NCI-H2227 (cell line): ENCODE data around the gene NTPCR.
A peak's percentile ranks its signal among the peaks of the same experiment; 100 is the strongest.
"Not testable (repeated sequence)": the region's sequence is repeated elsewhere in the genome, so short reads cannot be mapped to it uniquely, and the experiment has no call there.

Experiments used
- DNase-seq: peaks from one replicate; lab custom pipeline; 2025; ENCODE audit not compliant: unreplicated experiment; lab: John Stamatoyannopoulos, UW

The NTPCR gene

DNA sequence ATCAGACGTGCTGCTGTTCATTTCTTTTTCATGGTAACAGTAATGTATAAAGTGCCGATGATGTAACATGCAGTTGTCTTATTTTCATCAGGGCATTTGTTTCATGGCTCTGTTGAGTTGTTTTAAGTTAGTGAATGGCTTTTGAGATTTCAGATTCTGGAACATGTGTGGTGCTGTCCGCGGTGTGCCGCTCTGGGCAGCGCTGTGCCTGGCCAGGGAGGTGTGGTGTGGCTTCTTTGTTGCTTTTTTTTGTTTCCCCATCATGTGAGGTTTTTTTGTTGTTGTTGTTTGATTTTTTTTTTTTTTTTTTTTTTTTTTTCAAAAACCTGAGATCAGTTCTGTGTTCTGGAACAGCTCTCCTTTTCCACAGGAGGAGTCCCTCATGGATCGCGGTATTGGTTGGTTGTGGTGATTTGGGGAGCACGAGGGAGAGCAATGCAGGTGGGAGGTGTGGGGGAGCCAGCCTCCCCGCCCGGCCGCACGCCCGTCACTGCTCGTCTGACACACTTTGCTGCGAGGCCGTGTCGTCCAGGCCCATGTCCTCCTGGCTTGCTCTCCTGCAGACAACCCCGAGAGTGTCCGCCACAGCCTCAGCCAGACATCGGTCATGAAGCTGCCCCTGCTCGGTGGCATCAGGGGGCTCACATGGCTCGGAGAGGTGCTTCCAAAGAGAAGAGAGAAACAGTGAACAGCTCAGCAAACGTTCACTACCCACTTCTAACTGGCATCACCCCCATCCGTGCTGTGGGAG is 33.6 kb downstream of the NTPCR start:
- DNase-seq, result no peak

DNA sequence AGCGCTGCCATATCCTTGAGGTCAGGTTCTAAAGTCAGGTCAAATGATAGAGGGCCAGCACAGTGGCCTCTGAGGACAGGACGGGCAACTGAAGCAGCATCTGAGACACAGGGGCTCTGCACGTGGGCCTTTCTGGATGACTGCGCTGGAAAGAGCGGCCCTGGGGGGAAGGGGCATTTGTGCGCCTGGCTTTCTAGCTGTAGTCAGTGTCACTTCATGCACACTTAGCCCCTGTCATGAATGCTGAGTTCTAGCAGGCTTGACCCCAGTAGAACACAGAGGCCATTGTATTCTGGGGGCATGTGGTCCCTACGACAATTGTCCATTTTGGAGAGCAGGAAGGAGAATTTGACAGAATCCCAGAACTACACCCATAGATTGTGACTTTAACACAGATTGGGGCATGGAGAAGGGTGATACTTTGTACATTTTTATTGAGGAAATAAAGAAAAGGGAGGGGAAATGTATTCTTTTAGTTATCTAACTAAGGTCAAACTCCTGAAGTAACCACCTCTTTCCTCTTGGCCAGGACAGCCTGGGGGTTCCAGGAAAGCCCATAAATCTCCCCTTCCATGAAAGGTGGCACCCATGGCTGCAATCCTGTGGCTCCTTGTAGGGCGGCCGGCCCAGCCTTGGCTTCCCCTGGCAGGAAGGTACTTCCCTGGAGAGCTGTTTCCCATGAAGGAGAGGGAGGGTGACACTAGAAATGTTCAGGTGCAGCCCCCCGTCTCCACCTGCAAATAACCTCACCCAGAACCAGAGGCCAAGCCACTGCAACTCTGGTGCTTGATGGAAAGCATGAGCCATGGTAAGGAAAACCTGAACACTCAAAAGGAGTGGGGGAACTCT is 34.4 kb downstream of the NTPCR start:
- no peak for DNase-seq

DNA sequence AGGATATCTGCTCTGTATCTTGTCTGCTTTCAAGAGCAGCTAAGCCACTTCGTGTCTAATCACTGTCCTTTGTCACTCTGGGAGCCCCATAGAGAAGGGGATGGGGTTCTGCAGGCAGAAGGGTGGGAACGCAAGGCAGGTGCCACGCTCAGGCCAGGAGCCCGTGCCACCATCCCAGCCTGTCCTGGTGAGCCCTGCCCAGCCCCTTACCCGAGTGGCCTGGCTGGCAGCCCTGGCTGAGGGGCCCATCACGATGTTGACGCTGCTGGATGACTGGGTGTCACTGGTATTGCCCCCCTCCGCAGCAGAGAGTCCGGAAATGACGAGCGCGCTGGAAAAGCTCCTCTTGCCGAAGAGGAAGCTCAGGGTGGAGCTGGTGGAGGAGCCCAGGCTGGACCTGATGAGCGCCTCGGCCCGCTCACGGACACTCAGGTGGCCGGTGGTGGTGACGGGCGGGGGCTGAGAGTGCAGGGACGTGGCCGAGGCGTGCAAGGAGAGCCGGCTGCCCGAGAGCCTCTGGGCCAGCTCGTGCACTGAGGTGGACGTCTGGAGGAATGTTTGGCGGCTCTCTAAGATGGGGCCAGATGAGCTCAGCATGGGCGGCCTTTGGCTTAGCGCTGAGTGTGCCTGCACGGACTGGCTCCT is 35.6 kb downstream of the NTPCR start:
- no peak for DNase-seq

DNA sequence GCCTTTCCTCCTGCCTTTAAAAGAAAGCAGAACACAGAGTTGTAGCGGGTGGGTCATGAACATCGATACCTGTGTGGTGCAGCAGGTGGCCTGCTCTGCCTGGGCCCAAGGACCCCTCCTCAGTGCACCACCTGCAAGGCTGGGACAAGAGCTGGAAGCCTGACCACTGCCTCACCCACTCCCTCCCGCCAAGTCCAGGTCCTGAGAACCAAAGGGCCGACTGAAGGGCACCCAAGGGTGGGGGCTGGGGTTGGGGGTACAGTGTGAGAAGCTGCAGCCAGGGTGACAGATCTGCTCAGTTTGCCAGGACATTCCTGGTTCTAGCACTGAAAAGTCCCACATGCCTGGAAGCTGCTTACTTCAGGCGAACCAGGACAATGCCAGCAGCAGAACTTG is 36.1 kb downstream of the NTPCR start:
- no peak for DNase-seq

DNA sequence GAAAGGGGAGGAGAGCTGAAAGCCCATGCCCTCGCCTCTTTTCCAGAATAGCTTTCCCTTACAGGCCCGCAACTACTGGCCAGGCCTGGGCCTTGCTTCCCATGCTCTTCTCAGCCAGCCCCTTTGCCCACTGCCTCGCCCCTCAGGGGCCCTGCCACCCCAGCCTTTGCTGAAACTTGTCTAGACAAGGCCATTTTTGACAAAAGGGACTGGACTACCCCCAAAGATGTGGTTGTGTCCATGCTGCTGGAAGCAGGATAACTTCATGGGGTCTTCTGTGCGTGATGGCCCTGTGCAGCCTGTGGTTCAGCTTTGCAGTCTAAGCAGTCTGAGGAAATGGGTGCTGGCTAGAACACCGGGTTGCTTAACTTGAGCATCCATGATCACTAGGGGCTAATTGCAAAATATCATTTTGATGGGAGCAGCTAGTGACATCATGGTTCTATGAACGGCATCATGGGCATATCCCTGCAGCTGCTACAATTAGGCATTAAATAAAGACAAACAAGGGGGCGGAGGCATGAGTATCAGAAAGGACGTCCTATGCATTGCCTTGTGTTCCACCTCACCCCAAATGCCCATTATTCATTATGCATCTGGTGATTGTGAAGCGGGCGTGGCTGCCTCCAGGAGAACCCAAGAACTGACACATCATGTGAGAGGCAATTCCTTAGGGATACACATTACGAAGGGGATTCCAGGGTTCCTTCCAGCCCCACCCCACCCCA is 36.8 kb downstream of the NTPCR start:
- no peak for DNase-seq

DNA sequence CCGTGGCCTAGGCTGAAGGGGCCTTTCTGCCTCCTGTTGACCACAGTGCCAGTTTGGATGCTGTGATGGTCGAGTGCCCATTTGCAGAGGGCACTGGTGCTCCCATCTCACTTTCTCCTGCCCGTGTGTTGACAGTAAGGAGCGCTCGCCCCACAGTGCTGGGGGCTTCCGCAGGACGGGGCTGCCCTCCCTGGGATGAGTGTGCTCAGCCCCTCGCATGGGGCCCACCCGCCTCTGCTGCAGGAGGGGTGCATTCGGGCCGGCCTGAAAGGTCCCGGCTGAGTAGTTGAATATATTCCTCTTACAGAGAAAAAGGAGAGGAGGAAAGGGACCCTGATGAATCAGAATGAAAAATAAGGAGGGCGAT is 37.3 kb downstream of the NTPCR start:
- no peak for DNase-seq

DNA sequence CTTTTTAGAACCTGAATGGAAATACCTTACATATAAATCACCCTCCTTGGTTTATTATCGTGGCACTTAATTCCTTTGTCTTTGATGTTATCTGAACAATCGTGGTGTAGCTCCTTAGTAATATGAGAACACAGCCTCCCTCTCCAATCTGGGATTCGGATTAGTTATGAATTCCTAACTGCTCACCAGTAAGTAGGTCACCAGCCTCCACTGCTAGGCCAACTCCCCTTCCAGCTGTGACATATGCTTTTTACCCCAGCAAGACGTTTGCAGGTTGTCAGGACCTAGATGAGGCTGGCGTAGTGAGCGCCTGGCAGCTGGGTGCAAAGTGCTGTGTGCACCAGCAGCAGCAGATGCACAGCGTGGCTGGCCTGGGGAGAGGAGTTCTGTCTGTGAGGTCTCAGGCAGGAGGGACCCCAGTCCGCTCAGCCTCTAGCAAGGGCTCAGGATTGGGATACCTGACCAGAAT is 38.2 kb downstream of the NTPCR start:
- no peak for DNase-seq

DNA sequence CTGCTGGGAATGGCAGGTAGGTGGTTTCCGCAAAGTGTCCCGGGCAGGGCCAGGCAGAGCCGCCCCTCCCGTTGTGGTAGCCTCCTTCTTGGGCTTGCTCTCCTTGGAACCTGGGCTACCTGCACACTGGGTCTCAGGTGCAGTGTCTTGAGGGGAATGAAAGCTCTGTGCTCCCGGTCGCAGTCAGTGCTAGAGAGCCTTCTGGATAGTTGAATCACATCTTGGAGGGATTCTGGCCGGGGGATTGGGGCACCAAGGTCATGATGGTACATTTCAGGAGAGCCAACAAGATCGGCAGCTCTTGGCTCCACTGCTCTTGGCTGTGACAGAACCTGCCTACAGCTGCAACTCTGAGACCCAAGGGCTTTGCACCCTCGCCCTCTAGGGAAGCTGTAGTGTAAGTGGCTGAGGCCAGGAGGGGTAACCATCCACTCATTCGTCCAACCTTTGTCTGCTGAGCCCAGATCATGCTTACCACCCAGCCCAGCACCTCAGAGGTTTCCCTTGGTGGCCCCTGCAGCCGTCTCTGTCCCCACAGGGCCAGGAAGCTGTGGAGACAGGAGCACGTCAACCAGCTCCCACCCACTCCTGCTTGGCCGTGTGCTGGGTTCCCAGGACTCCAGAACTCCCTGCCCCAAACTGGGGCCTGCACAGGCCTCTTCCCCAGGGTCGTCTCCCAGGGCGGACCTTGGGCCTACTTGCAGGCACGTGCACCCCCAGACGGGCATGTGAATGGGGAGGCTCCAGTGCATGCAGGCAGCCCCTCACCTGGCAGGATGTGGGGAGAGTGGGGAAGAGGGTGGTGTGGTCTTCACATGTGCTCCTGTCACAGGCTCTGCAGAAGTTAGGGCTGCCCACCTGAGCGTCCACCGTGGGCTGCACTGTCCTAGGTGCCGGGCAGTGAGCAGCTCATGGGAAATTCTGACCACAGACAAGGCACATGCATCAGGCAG is 40.0 kb downstream of the NTPCR start:
- DNase-seq, result no peak

DNA sequence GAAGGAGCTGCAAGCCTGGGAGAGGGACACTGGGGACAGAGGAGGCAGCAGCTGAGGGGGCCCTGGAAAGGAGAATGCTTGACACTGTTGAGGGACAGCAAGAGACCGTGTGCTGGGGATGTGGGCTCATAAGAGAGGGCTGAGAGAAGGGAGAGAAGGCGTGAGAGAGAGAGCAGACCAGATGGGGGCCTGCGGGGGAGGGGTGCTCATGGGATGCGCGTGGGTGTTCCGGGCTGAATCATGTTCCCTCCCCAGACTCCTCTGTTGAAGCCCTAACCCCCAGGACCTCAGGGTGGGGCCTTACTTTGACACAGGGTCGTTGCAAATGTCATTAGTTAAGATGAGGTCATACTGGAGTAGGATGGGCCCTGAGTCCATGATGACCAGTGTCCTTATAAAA is 40.8 kb downstream of the NTPCR start:
- DNase-seq, result no peak

DNA sequence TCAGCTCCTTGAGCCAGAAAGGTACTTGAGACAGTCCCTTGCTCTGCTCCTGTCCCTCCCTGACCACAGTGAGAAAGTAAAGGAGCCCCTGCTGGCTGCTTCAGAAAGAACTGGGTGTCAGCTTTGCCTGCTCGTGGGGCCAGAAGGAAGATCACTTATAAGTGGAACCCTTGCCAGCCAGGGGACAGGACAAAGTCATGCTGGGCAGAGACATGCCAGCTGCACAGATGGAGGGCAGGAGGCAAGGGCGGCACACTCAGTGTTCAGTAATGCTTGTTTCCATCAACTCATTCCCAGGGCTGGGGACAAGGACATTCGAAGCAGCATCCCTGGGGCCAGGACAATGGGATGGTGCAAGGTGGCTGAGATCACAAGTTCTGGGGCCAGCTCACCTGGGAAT is 41.8 kb downstream of the NTPCR start:
- DNase-seq, result no peak

DNA sequence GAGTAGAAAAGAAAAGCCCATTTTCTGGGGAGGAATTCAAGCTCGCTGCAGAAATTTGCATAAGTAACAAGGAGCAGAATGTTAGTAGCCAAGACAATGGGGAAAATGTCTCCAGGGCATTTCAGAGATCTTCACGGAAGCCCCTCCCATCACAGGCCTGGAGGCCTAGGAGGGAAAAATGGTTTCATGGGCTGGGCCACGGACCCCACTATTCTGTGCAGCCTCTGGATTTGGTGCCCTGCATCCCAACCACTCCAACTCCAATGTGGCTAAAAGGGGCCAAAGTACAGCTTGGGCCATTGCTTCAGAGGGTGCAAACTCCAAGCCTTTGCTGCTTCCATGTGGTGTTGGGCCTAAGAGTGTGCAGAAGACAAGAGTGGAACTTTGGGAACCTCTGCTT is 43.1 kb downstream of the NTPCR start:
- DNase-seq, result no peak

DNA sequence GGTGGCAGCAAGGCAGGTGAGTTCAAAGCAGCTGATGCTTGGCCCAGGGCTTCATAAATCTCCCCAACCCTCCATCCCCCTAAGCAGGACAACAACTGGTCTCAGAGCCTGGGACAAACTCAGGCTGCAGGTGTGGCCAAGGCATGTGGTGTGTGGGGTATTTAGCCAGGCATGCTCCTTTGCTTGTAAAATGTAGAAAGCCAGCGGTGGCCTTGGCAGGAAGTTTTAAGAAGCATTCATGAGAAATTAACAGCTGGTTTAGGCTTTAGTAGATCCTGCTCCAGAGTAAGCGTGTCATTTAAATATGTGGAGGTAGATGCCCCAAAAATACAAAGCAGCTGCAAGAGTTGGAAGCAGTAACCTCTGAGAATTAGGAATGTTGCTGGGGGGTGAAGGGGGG is 44.8 kb downstream of the NTPCR start:
- no peak for DNase-seq

DNA sequence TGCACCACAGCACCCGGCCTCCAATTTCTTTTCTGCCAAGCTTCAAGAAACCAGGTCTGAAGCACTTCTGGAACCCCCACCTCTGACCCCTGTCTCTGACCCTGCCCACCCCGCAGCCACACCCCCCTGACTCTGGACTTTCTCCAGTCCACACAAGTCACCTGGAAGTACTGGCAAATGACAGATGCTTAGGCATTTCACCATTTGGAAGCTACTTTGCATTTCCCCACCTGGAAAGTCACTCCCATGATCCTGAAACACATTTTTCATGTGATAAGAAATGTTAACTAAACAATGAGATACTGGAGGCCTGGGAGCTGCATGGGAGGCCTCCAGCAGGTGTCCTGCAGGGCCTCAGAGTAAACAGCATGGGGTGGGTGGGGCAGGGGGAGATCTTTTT is 45.7 kb downstream of the NTPCR start:
- DNase-seq, result no peak

DNA sequence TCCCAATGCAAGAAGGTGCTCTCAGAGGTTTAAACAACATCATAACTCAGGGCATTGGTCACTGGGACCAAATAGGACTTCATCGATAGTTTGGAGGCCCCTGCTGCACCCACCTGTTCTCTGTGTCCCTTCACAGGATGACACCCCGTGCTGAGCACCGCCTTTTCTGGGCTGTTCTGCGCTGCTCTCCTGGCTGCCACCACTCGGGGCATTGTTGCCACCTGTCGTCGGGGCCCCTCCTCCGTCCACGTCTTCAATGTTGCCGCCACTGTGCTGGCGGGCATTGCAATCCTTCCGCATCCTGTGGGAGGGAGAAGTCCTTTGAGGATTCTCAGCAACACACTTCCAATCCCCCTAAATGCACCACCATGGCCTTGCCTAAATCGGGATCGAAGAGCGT is 47.7 kb downstream of the NTPCR start:
- no peak for DNase-seq

DNA sequence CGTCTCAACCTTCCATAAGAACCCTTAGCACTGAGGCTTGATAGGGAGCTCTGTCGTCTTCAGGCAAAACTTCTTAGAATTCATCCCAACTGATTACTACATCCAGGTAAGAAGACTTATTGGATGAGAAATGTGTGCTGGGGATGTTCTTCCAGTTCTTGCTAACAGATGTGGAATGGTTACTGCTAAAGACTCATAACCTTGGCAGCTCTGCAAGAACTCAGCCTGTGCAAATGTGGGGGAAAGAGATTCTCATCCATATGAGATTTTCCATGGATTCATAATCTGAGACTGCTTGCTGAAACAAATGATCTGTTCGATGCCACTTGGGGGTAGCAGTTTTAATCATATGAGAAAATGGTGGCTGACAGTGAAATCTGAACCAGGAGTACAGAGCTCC is 48.2 kb downstream of the NTPCR start:
- DNase-seq, result no peak

DNA sequence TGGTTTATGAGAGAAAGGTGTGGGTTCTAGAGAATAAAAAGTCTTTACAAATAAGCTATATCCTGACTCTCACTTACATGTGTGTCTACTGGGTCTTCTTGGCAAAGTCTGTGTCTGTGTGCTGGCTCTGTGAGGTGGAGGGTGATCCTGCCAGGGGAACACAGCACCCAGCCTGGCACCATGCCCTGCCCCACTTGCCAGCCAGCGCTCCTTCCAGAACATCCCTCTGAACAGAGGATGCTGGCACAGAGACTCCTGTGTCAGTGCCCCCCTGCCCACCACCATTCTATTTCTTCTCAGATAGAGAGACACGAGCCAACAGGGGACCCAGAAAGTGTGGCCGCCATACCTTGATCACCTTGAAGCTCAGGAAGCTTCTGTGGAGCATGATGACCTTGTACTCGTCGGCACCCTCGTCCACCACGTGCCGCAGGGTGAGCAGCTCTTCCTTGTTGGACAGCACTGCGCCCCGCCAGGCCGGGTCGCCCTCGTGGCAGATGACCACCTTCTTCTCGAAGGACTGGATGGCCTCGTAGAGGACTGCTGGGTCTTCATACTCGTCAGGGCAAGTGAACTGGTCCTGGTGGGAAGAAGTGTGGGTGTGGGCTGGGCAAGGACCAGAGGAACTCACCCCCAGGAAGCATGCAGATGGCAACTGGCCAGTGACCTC is 49.7 kb downstream of the NTPCR start:
- DNase-seq, result no peak

DNA sequence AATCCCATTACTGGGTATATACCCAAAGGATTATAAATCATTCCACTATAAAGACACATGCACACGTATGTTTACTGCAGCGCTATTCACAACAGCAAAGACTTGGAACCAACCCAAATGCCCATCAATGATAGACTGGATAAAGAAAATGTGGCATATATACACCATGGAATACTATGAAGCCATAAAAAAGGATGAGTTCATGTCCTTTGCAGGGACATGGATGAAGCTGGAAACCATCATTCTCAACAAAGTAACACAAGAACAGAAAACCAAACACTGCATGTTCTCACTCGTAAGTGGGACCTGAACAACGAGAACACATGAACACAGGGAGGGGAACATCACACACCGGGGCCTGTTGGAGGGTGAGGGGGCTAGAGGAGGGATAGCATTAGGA is 53.2 kb downstream of the NTPCR start:
- DNase-seq, result not testable (repeated sequence)

DNA sequence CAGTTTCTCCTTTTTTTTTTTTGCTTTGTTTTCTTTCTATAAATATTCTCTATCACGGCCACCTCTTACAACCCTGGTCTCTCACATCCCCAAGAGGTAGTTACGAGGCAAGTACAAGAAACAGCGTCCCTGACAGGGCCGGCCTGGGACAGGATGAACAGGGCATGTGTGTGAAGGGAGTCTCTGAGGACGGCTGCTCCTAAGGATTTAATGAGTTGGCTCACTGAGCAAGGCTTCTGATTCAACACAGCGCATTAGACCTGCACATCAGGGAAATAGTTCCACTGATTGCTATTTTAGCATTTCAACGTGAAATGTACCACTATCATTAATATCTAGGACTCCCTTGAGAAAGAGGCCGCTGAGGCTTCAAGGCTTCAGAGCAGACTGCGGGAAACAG is 54.0 kb downstream of the NTPCR start:
- no peak for DNase-seq

DNA sequence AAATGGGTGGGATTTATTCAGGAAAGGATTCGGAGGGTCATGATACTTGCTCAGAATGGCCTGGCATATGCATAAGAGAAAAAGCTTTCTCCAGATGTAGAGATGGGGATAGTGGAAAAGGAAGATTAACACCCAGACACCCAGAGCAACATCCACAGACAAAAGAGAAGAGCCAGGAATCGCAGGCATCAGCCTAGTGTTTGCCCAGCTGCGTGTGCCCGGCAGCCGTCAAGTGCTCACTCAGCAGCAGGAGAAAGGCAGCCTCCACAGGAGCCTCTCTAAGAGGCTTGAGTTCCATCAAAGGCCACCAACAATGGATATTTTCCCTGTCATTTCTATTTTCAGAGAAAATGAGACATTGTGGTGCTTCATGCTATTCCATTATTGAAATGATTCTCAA is 54.7 kb downstream of the NTPCR start:
- peak; percentile 12 for DNase-seq

DNA sequence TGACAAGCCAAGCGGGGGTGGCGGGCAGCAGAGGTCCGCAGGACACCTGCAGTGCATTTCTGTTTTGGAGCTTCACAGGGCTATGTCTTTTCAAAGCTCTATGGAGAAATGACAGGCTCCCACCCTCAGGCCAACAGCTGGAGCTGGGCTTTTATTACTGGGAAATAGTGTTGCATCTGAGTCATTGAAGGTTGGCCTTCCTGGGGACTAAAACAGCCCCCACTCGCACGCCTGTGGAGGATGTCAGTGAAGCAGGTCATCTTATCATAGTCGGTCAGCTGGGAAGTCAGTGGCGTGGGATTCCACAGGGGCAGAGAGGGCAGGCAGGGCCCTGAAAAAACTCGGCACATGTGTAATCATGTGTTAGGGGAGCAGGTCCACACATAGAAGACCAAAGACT is 55.3 kb downstream of the NTPCR start:
- no peak for DNase-seq
